Left renal pelvis (tissue), 4 donors: ENCODE results near the gene OR6P1. TPM values are rescaled to one million over a fixed set of nuclear protein-coding genes. Genes with fewer than 3 reads are reported as not detected.

Experiments used
- DNase-seq, 4 donors: peaks; one replicate each; pipeline ENCODE4 v3.0.0-alpha.2; 2013; ENCODE audit warnings: low read depth in 4 of 4, low spot score in 3 of 4
- polyA plus RNA-seq, 4 donors: library from polyadenylated mRNA; unstranded; fragments of 120-200 nt; gene quantifications; one replicate each; pipeline ENCODE4 v1.2.1, GENCODE V29; 2013; ENCODE audit not compliant: insufficient read length in 4 of 4

The OR6P1 gene
- polyA plus RNA-seq, result not detected

- no peak for DNase-seq
Observed at GRCh38 chr1:158570480-158570879, at the start of gene OR6P1. Gene OR6P1 (minus strand): TSS chr1:158570580. CDS start chr1:158563604, 6,976 bp downstream.

GRCh38 chr1:158613764-158614163 lies 43.4 kb upstream of the OR6P1 start:
- DNase-seq, result no peak

GRCh38 chr1:158611916-158612315 lies 41.5 kb upstream of the OR6P1 start:
- no peak for DNase-seq

- no peak for DNase-seq
Observed at GRCh38 chr1:158607296-158607695, 36.9 kb upstream of the OR6P1 start.

- DNase-seq, result no peak
Observed at GRCh38 chr1:158604968-158605367, 34.6 kb upstream of the OR6P1 start, which contains the start of gene OR10Z1. Gene OR10Z1 (plus strand): TSS chr1:158605268. CDS start chr1:158606439, 1,171 bp downstream.

- DNase-seq, result no peak
Observed at GRCh38 chr1:158600735-158601134, 30.4 kb upstream of the OR6P1 start.

- no peak for DNase-seq
Observed at GRCh38 chr1:158586942-158587341, 16.6 kb upstream of the OR6P1 start.

GRCh38 chr1:158583962-158584361 lies 13.6 kb upstream of the OR6P1 start:
- DNase-seq, result no peak

GRCh38 chr1:158579733-158580132 lies 9.4 kb upstream of the OR6P1 start, which contains the start of gene OR10X1:
Gene OR10X1 (minus strand): TSS chr1:158579899. CDS start chr1:158579899, 0 bp downstream.
- DNase-seq, result no peak

- no peak for DNase-seq
Observed at GRCh38 chr1:158577561-158577960, 7.2 kb upstream of the OR6P1 start.

GRCh38 chr1:158572226-158572625 lies 1.8 kb upstream of the OR6P1 start:
- DNase-seq, result no peak

- no peak for DNase-seq
Observed at GRCh38 chr1:158564608-158565007, 5.8 kb downstream of the OR6P1 start.

- no peak for DNase-seq
Observed at GRCh38 chr1:158563853-158564252, 6.5 kb downstream of the OR6P1 start.

- DNase-seq, result no peak
Observed at GRCh38 chr1:158559696-158560095, 10.7 kb downstream of the OR6P1 start.

GRCh38 chr1:158554352-158554751 lies 16.0 kb downstream of the OR6P1 start, which contains the start of gene OR6Y1:
Gene OR6Y1 (minus strand): TSS chr1:158554405. CDS start chr1:158548105, 6,300 bp downstream.
- no peak for DNase-seq

- no peak for DNase-seq
Observed at GRCh38 chr1:158552296-158552695, 18.1 kb downstream of the OR6P1 start.

GRCh38 chr1:158547533-158547932 lies 22.8 kb downstream of the OR6P1 start:
- no peak for DNase-seq

GRCh38 chr1:158537609-158538008 lies 32.8 kb downstream of the OR6P1 start:
- DNase-seq, result no peak

GRCh38 chr1:158534496-158534895 lies 35.9 kb downstream of the OR6P1 start:
- DNase-seq, result no peak

- DNase-seq, result no peak
Observed at GRCh38 chr1:158527190-158527815, 43.1 kb downstream of the OR6P1 start.

- DNase-seq, result no peak
Observed at GRCh38 chr1:158521666-158522058, 48.7 kb downstream of the OR6P1 start.

- no peak for DNase-seq
Observed at GRCh38 chr1:158520955-158521665, 49.3 kb downstream of the OR6P1 start.
